Endothelial cell of umbilical vein (primary cell): Measurements from ENCODE around the gene SEMA4B. TPM values are rescaled to one million over a fixed set of nuclear protein-coding genes. Genes with fewer than 3 reads are reported as not detected.

Experiments used
- BruUV-seq: library from RNA; stranded (reverse); fragments of 400-500 nt; replicated peaks from 2 replicates; lab custom pipeline; 2021; lab: Mats Ljungman, UMichigan
- CTCF ChIA-PET: fragments of 300-600, 350-600 bp; sonication (Branson Sonifier 250); formaldehyde crosslinking; loops from one replicate; lab custom pipeline; 2021; ENCODE audit warnings: antibody characterized with exemption, inconsistent platforms; lab: Charles Lee
- POLR2A ChIA-PET: fragments of 300-600, 350-600 bp; sonication (Branson Sonifier 250); formaldehyde crosslinking; loops from one replicate; lab custom pipeline; 2021; ENCODE audit warnings: antibody characterized with exemption, inconsistent platforms; lab: Charles Lee
- DNase-seq: peaks from one replicate; pipeline ENCODE4 v3.0.0-alpha.2; 2011; ENCODE audit warnings: low read depth, low spot score
- FAIRE-seq: peaks from 2 replicates; lab custom pipeline; 2011; peaks lifted over from hg19 to GRCh38; lab: Jason Lieb, UNC
- H2AFZ ChIP-seq: 2 replicates; pipeline ENCODE4 v1.6.0; 2012; ENCODE audit warnings: low read depth, low read length, control low read depth, inconsistent platforms
- H3K27ac ChIP-seq: 2 replicates; pipeline ENCODE4 v1.5.1; 2011; ENCODE audit warnings: low read depth, mild to moderate bottlenecking, control low read depth, low read length, moderate library complexity; ENCODE audit not compliant: insufficient read depth
- H3K27me3 ChIP-seq, 2 experiments: 2 replicates each; pipeline versions ENCODE4 v1.6.0 to v1.6.1; 2011; ENCODE audit warnings: low read length in 2 of 2, mixed read lengths in 1 of 2; ENCODE audit not compliant: control insufficient read depth in 2 of 2, insufficient read depth in 2 of 2
- H3K36me3 ChIP-seq, 2 experiments: 2 replicates in 1 of 2; 3 replicates in 1 of 2; pipeline ENCODE4 v1.5.1; 2011; ENCODE audit warnings: low read length in 2 of 2, mild to moderate bottlenecking in 1 of 2, moderate library complexity in 1 of 2; ENCODE audit not compliant: control insufficient read depth in 2 of 2, insufficient read depth in 2 of 2; ENCODE audit errors: extremely low read depth in 1 of 2
- H3K4me1 ChIP-seq: 3 replicates; pipeline ENCODE4 v1.5.1; 2011; ENCODE audit warnings: mild to moderate bottlenecking, low read length; ENCODE audit not compliant: control insufficient read depth, insufficient read depth; ENCODE audit errors: extremely low read depth
- H3K4me2 ChIP-seq: 2 replicates; pipeline ENCODE4 v1.6.1; 2011; ENCODE audit warnings: low read length, control low read depth, mixed read lengths; ENCODE audit not compliant: insufficient read depth
- H3K4me3 ChIP-seq, 3 experiments: fragments of 200-600 bp in 1 of 3; sonication (generic), shearing (Covaris generic) in 1 of 3; replicated peaks in 1 of 3; 2 replicates each; pipeline ENCODE4 v1.5.1; 2011 to 2016; ENCODE audit warnings: control low read depth in 3 of 3, low read length in 3 of 3, mild to moderate bottlenecking in 2 of 3, inconsistent platforms in 1 of 3, low read depth in 1 of 3, moderate library complexity in 1 of 3; ENCODE audit not compliant: insufficient read depth in 1 of 3
- H3K79me2 ChIP-seq: 2 replicates; pipeline ENCODE4 v1.6.0; 2012; ENCODE audit warnings: low read length, inconsistent platforms; ENCODE audit not compliant: control insufficient read depth, insufficient read depth
- H3K9ac ChIP-seq: replicated peaks from 2 replicates; pipeline ENCODE3; 2011; ENCODE audit warnings: low read length, control low read depth; ENCODE audit not compliant: insufficient read depth; ENCODE audit errors: extremely low read depth
- H3K9me1 ChIP-seq: replicated peaks from 3 replicates; pipeline ENCODE4 v1.6.0; 2011; ENCODE audit warnings: mild to moderate bottlenecking, low read length; ENCODE audit not compliant: control insufficient read depth, insufficient read depth; ENCODE audit errors: extremely low read depth
- H3K9me3 ChIP-seq: replicated peaks from 2 replicates; pipeline ENCODE4 v1.5.1; 2012; ENCODE audit warnings: low read length, inconsistent platforms; ENCODE audit not compliant: control insufficient read depth, insufficient read depth
- H4K20me1 ChIP-seq: replicated peaks from 2 replicates; pipeline ENCODE3; 2011; ENCODE audit warnings: mild to moderate bottlenecking, low read length; ENCODE audit not compliant: control insufficient read depth, insufficient read depth; ENCODE audit errors: extremely low read depth
- CTCF ChIP-seq, 2 donors: IDR thresholded peaks; 1 replicate in 1 of 2; 2 replicates in 1 of 2; pipeline ENCODE4 v1.5.1; 2011; ENCODE audit warnings: low read length in 2 of 2, mild to moderate bottlenecking in 2 of 2, moderate library complexity in 2 of 2, control low read depth in 1 of 2, inconsistent platforms in 1 of 2, low read depth in 1 of 2; ENCODE audit not compliant: insufficient read depth in 1 of 2; ENCODE audit errors: extremely low read depth in 1 of 2
- EZH2 ChIP-seq: IDR thresholded peaks from 2 replicates; pipeline ENCODE4 v1.6.1; 2012; ENCODE audit warnings: borderline replicate concordance, low read depth, mild to moderate bottlenecking, moderate library complexity, low read length, inconsistent platforms; ENCODE audit not compliant: severe bottlenecking
- FOS ChIP-seq: IDR thresholded peaks from 2 replicates; pipeline ENCODE4 v1.6.1; 2011; ENCODE audit warnings: mild to moderate bottlenecking, low read length, moderate library complexity, borderline replicate concordance; ENCODE audit not compliant: insufficient read depth
- GATA2 ChIP-seq: IDR thresholded peaks from 2 replicates; pipeline ENCODE4 v1.7.0; 2011; ENCODE audit warnings: low read depth, mild to moderate bottlenecking, moderate library complexity, mixed read lengths, low read length; ENCODE audit not compliant: insufficient read length, insufficient read depth
- JUN ChIP-seq: IDR thresholded peaks from 2 replicates; pipeline ENCODE4 v1.6.1; 2011; ENCODE audit warnings: borderline replicate concordance, low read depth; ENCODE audit not compliant: insufficient read length, insufficient read depth
- MAX ChIP-seq: IDR thresholded peaks from 2 replicates; pipeline ENCODE4 v1.6.1; 2011; ENCODE audit not compliant: insufficient read depth, insufficient read length
- MYC ChIP-seq: IDR thresholded peaks from one replicate; pipeline ENCODE4 v1.6.1; 2011; ENCODE audit warnings: mild to moderate bottlenecking, low read depth, low read length
- POLR2A ChIP-seq: IDR thresholded peaks from 2 replicates; pipeline ENCODE4 v1.6.1; 2012; ENCODE audit warnings: low read depth, mild to moderate bottlenecking, control low read depth, low read length
- POLR2AphosphoS5 ChIP-seq: IDR thresholded peaks from 2 replicates; pipeline ENCODE4 v1.6.1; 2012; ENCODE audit warnings: low read depth, mild to moderate bottlenecking, control low read depth, low read length, moderate library complexity; ENCODE audit not compliant: insufficient read depth
- dilution Hi-C: fragments of 300-500 bp; cut with MboI; formaldehyde crosslinking; loops from one replicate; pipeline ENCODE4 v1.15.0; 2019; ENCODE audit warnings: low sequenced_read_pairs; ENCODE audit not compliant: extremely low pct_ligation_motif_present
- intact Hi-C: fragments of 100-400 bp; cut with micrococcal nuclease; formaldehyde crosslinking; loops from one replicate; pipeline ENCODE4 v1.10.0; 2022
- polyA plus RNA-seq, 4 experiments: library from polyadenylated mRNA; depleted of rRNA in 3 of 4; stranded (reverse) in 3 of 4; unstranded in 1 of 4; fragments of >200 nt; gene quantifications; 2 replicates each; pipeline versions ENCODE4 v1.2.1 to v1.2.3, GENCODE V29; 2011 to 2012; ENCODE audit warnings: missing spikeins in 1 of 4
- total RNA-seq: library from RNA; stranded (reverse); gene quantifications from 2 replicates; pipeline ENCODE4 v1.2.3, GENCODE V29; 2021

The SEMA4B gene
- total and polyA plus RNA-seq, 2 donors (not counting 3 experiments of a cell fraction or from before 2014, with no cell fraction given), result 6.1 to 7.1 TPM

GRCh38 chr15:90167121-90167520, 34.0 kb upstream of the SEMA4B start:
- H3K4me1 ChIP-seq, result peaks cover 18% of the 10 kb centered on the region
- H3K9ac ChIP-seq, result no peak overlapping the region
- dilution Hi-C loops, result no loop called here
- CTCF ChIA-PET, result interaction anchor here (2.6 to 4.3 kb wide), 2 partner anchors 34 to 54 kb away, joined by 7 to 22 read pairs; partner anchors contain the start of gene SEMA4B
- BruUV-seq, result no TSS peak
- no peak overlapping the region for H3K4me2 ChIP-seq
- no peaks in the 10 kb centered on the region for H3K79me2 ChIP-seq
- TF ChIP-seq JUN (no peak), POLR2A (no peak), FOS (no peak), MYC (no peak)
- no peaks in the 10 kb centered on the region for H4K20me1 ChIP-seq
- intact Hi-C loops, result no loop called here
- H3K27ac ChIP-seq, result no peak overlapping the region
- H3K4me3 ChIP-seq, result no peak overlapping the region
- H3K27me3 ChIP-seq, result no peaks in the 10 kb centered on the region
- no peaks in the 10 kb centered on the region for H3K36me3 ChIP-seq
- DNase-seq, result no peak
- no peaks in the 10 kb centered on the region for H3K9me1 ChIP-seq
- H3K9me3 ChIP-seq, result no peaks in the 10 kb centered on the region
- no peak for FAIRE-seq
- POLR2A ChIA-PET, result no interaction called here
- no peak overlapping the region for H2AFZ ChIP-seq

DNA sequence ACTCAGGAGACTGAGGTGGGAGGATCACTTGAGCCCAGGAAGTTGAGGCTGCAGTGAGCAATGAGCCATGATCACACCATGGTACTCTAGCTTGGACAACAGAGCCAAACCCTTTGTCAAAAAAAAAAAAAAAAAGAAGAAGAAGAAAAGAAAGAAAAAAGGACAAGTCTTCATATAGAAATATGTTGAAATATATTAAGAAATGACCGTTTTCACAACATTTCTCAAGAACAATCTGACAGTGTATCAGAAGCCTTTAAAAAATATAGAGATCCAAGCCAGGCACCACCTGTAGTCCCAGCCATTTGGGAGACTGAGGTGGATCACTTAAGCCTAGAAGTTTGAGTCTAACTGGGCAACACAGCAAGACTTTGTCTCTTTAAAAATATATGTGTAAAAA, 29.5 kb upstream of the SEMA4B start:
- H3K4me1 ChIP-seq, result peaks cover 5% of the 10 kb centered on the region
- no peaks in the 10 kb centered on the region for H4K20me1 ChIP-seq
- no peaks in the 10 kb centered on the region for H3K9me1 ChIP-seq
- no TSS peak for BruUV-seq
- no peak for FAIRE-seq
- intact Hi-C loops, result no loop called here
- no peaks in the 10 kb centered on the region for H3K27me3 ChIP-seq
- no peaks in the 10 kb centered on the region for H3K36me3 ChIP-seq
- dilution Hi-C loops, result no loop called here
- H3K9me3 ChIP-seq, result no peaks in the 10 kb centered on the region
- H3K9ac ChIP-seq, result no peak overlapping the region
- DNase-seq, result no peak
- CTCF ChIA-PET, result interaction anchor here (1.2 kb wide), 1 partner anchor 28 kb away, joined by 3 read pairs; no protein-coding TSS in a partner anchor
- H3K27ac ChIP-seq, result no peak overlapping the region
- no peak overlapping the region for H2AFZ ChIP-seq
- H3K79me2 ChIP-seq, result no peaks in the 10 kb centered on the region
- TF ChIP-seq POLR2A (no peak), EZH2 (no peak), JUN (no peak), CTCF (IDR thresholded peaks at IDR 0.05; ENCODE audit: extremely low read depth in 1 of 2, insufficient read depth in 1 of 2, low read depth in 1 of 2, low read length in 2 of 2) (no peak), MYC (no peak), GATA2 (no peak), MAX (no peak), FOS (no peak), POLR2AphosphoS5 (no peak)
- no peak overlapping the region for H3K4me3 ChIP-seq
- H3K4me2 ChIP-seq, result no peak overlapping the region
- POLR2A ChIA-PET, result no interaction called here
